ENCODE results near the gene OR8U1. TPM values are rescaled to one million over a fixed set of nuclear protein-coding genes. Genes with fewer than 3 reads are reported as not detected.

Gene OR8U1
- total and polyA plus RNA-seq, 2 donors (not counting 3 experiments of a cell fraction or from before 2014, with no cell fraction given): not detected

DNA sequence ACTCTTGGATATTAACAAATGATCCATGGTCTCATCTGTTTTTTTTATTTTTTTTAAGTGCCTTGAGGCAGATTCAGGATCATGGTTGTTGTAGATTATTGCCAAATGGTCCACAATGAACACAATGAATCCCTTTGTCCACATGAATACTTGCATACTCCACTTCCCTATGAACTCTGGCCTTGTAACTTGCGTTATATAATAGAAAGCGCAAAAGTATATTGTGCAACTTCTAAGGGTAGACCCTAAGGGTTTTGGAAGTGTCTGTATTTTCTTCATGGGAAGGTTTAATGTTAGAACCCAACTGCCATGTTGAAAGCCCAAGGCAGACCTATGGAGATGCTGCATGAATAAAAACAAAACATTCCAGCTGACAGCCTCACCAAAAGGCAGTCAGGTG is 29.0 kb downstream of the OR8U1 start:
- FAIRE-seq: no peak
- H3K4me3 ChIP-seq (replicated peaks in 1 of 3; ENCODE audit: insufficient read depth in 1 of 3, low read depth in 1 of 3, low read length in 3 of 3): no peak overlapping the region

More for the DNA sequence above, 29.0 kb downstream of the OR8U1 start:
- DNase-seq (ENCODE audit: low read depth, low spot score): no peak
- Histone ChIP-seq H3K9ac (replicated peaks; ENCODE audit: extremely low read depth, insufficient read depth, low read length) (no peak overlapping the region), H4K20me1 (replicated peaks; ENCODE audit: control insufficient read depth, extremely low read depth, insufficient read depth, low read length) (no peaks in the 10 kb centered on the region), H3K9me1 (replicated peaks; ENCODE audit: control insufficient read depth, extremely low read depth, insufficient read depth, low read length) (no peaks in the 10 kb centered on the region), H3K79me2 (ENCODE audit: control insufficient read depth, insufficient read depth, low read length) (no peaks in the 10 kb centered on the region), H2AFZ (ENCODE audit: low read depth, low read length) (no peak overlapping the region), H3K27me3 (ENCODE audit: control insufficient read depth in 2 of 2, insufficient read depth in 2 of 2, low read length in 2 of 2) (no peaks in the 10 kb centered on the region), H3K27ac (ENCODE audit: insufficient read depth, low read depth, low read length) (no peak overlapping the region), H3K9me3 (replicated peaks; ENCODE audit: control insufficient read depth, insufficient read depth, low read length) (peaks cover 3% of the 10 kb centered on the region), H3K4me2 (ENCODE audit: insufficient read depth, low read length) (no peak overlapping the region), H3K4me1 (ENCODE audit: control insufficient read depth, extremely low read depth, insufficient read depth, low read length) (no peaks in the 10 kb centered on the region), H3K36me3 (ENCODE audit: control insufficient read depth in 2 of 2, extremely low read depth in 1 of 2, insufficient read depth in 2 of 2, low read length in 2 of 2) (no peaks in the 10 kb centered on the region)
- dilution Hi-C loops (cut with MboI; ENCODE audit: extremely low pct_ligation_motif_present, low sequenced_read_pairs): no loop called here
- TF ChIP-seq MYC (IDR thresholded peaks at IDR 0.05; ENCODE audit: low read depth, low read length) (no peak), JUN (IDR thresholded peaks at IDR 0.05; ENCODE audit: borderline replicate concordance, insufficient read depth, insufficient read length, low read depth) (no peak), POLR2AphosphoS5 (IDR thresholded peaks at IDR 0.05; ENCODE audit: insufficient read depth, low read depth, low read length) (no peak), GATA2 (IDR thresholded peaks at IDR 0.05; ENCODE audit: insufficient read depth, insufficient read length, low read depth, low read length) (no peak), CTCF (IDR thresholded peaks at IDR 0.05; ENCODE audit: extremely low read depth in 1 of 2, insufficient read depth in 1 of 2, low read depth in 1 of 2, low read length in 2 of 2) (no peak), FOS (IDR thresholded peaks at IDR 0.05; ENCODE audit: borderline replicate concordance, insufficient read depth, low read length) (no peak), POLR2A (IDR thresholded peaks at IDR 0.05; ENCODE audit: low read depth, low read length) (no peak), EZH2 (IDR thresholded peaks at IDR 0.05; ENCODE audit: borderline replicate concordance, low read depth, low read length, severe bottlenecking) (no peak)
- TF ChIP-seq, protein P1, sequence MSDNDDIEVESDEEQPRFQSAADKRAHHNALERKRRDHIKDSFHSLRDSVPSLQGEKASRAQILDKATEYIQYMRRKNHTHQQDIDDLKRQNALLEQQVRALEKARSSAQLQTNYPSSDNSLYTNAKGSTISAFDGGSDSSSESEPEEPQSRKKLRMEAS (IDR thresholded peaks at IDR 0.05; ENCODE audit: insufficient read depth, insufficient read length): no peak
- POLR2A ChIA-PET: no interaction called here
- intact Hi-C loops (cut with micrococcal nuclease): no loop called here
- no TSS peak for BruUV-seq (replicated peaks)
- CTCF ChIA-PET: no interaction called here

Data from endothelial cell of umbilical vein (primary cell).